Loucy (cell line): ENCODE measurements around the gene DAD1.

Experiments
- H2AFZ ChIP-seq: fragments of 200-600 bp; sonication (generic); 2 replicates; pipeline ENCODE4 v1.6.0; 2016; ENCODE audit warnings: antibody characterized with exemption, mild to moderate bottlenecking, low read length, moderate library complexity
- H3F3A ChIP-seq: fragments of 200-600 bp; 2 replicates; pipeline ENCODE4 v1.6.0; 2016; ENCODE audit warnings: antibody characterized with exemption, low read depth, mild to moderate bottlenecking
- H3K27me3 ChIP-seq: fragments of 200-600 bp; sonication (generic); 2 replicates; pipeline ENCODE4 v1.6.1; 2014; ENCODE audit warnings: low read length, mild to moderate bottlenecking; ENCODE audit not compliant: insufficient read depth, poor library complexity, severe bottlenecking
- H3K36me3 ChIP-seq: fragments of 200-600 bp; sonication (generic); 2 replicates; pipeline ENCODE4 v1.6.1; 2016; ENCODE audit warnings: low read length; ENCODE audit not compliant: insufficient read depth
- H3K4me1 ChIP-seq: fragments of 200-600 bp; sonication (generic); 2 replicates; pipeline ENCODE4 v1.5.1; 2014; ENCODE audit warnings: low read length, mild to moderate bottlenecking; ENCODE audit not compliant: insufficient read depth, poor library complexity, severe bottlenecking
- H3K4me2 ChIP-seq: fragments of 200-600 bp; sonication (generic); 2 replicates; pipeline ENCODE4 v1.6.0; 2014; ENCODE audit warnings: antibody characterized with exemption, low read length, low read depth, mild to moderate bottlenecking; ENCODE audit not compliant: poor library complexity, severe bottlenecking
- H3K4me3 ChIP-seq: fragments of 200-600 bp; sonication (generic); 2 replicates; pipeline ENCODE4 v1.5.1; 2014; ENCODE audit warnings: low read length, mild to moderate bottlenecking, mixed read lengths; ENCODE audit not compliant: poor library complexity, severe bottlenecking
- H3K79me2 ChIP-seq: fragments of 200-600 bp; sonication (generic); 2 replicates; pipeline ENCODE4 v1.6.1; 2014; ENCODE audit warnings: low read length; ENCODE audit not compliant: insufficient read depth
- H3K9ac ChIP-seq: fragments of 200-600 bp; sonication (generic); 2 replicates; pipeline ENCODE4 v1.6.0; 2014; ENCODE audit warnings: mild to moderate bottlenecking, low read depth, low read length, moderate library complexity; ENCODE audit not compliant: poor library complexity, severe bottlenecking
- H3K9me2 ChIP-seq: fragments of 200-600 bp; sonication (generic); replicated peaks from 2 replicates; pipeline ENCODE4 v1.6.1; 2016; ENCODE audit warnings: low read depth, low read length, mixed read lengths
- H3K9me3 ChIP-seq: fragments of 200-600 bp; sonication (generic); 2 replicates; pipeline ENCODE4 v1.6.1; 2014; ENCODE audit warnings: mild to moderate bottlenecking, antibody characterized with exemption, low read length, low read depth; ENCODE audit not compliant: insufficient read depth
- H4K20me1 ChIP-seq: fragments of 200-600 bp; sonication (generic); 2 replicates; pipeline ENCODE4 v1.6.0; 2014; ENCODE audit warnings: antibody characterized with exemption, low read length, mild to moderate bottlenecking; ENCODE audit not compliant: insufficient read depth, poor library complexity, severe bottlenecking
- CTCF ChIP-seq: fragments of 200-600 bp; sonication (generic); conservative IDR thresholded peaks from 2 replicates; pipeline ENCODE4 v1.5.1; 2014; ENCODE audit warnings: mild to moderate bottlenecking, antibody characterized with exemption, low read length
- EZH2phosphoT487 ChIP-seq: fragments of 200-600 bp; IDR thresholded peaks from 2 replicates; pipeline ENCODE4 v1.6.1; 2018; ENCODE audit warnings: antibody characterized with exemption, mild to moderate bottlenecking, moderate library complexity, borderline replicate concordance

The DAD1 gene

DNA sequence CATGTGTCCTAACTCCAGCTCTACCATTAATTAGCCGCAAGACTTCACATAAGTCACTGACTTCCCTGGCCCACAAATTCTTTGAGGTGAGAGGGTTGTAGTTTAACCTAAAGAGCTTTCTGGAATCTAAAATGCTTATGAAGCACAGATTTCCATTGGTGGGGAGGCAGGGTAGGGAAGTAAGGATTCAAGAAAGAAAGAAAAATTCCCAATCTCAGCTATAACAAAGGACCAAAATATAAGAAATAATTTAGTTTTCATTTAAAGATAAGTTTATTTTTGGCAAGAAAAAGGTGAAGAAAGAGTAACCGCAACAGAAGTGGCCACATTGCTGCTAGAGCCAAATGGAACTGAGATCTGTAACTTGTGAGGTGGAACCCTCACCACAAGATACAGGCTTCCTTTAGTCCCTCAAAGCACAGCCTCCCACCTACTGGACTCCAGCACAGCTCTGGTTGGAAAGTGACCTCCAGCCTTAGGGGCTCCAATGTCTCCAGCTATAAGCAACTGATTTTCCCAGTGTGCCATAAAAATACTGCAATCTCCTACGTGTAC is 23.6 kb downstream of the DAD1 start:
- peaks cover 91% of the 10 kb centered on the region for H3K4me1 ChIP-seq
- H3K9me3 ChIP-seq, result no peaks in the 10 kb centered on the region
- peak overlapping the region; percentile 97 for H3K9ac ChIP-seq
- no peak for TF ChIP-seq EZH2phosphoT487
- TF ChIP-seq CTCF, result no peak
- peaks cover 14% of the 10 kb centered on the region for H3K36me3 ChIP-seq
- peaks cover 18% of the 10 kb centered on the region for H3F3A ChIP-seq
- no peaks in the 10 kb centered on the region for H4K20me1 ChIP-seq
- H3K27me3 ChIP-seq, result no peaks in the 10 kb centered on the region
- no peak overlapping the region for H2AFZ ChIP-seq
- no peaks in the 10 kb centered on the region for H3K9me2 ChIP-seq
- H3K4me2 ChIP-seq, result peak overlapping the region; percentile 56
- H3K4me3 ChIP-seq, result no peak overlapping the region
- H3K79me2 ChIP-seq, result peaks cover 68% of the 10 kb centered on the region

- peaks cover 93% of the 10 kb centered on the region for H3K4me1 ChIP-seq
- H3K79me2 ChIP-seq, result peaks cover 69% of the 10 kb centered on the region
- H3K9me3 ChIP-seq, result no peaks in the 10 kb centered on the region
- no peaks in the 10 kb centered on the region for H3K27me3 ChIP-seq
- no peak for TF ChIP-seq EZH2phosphoT487
- no peak for TF ChIP-seq CTCF
- H3F3A ChIP-seq, result peaks cover 18% of the 10 kb centered on the region
- H3K9ac ChIP-seq, result peak overlapping the region; percentile 97
- no peak overlapping the region for H3K4me2 ChIP-seq
- H3K4me3 ChIP-seq, result no peak overlapping the region
- H3K9me2 ChIP-seq, result no peaks in the 10 kb centered on the region
- H2AFZ ChIP-seq, result no peak overlapping the region
- H4K20me1 ChIP-seq, result no peaks in the 10 kb centered on the region
- peaks cover 14% of the 10 kb centered on the region; the same call in 1 of the 2 replicates for H3K36me3 ChIP-seq
Observed at GRCh38 chr14:22564463-22564862, 24.6 kb downstream of the DAD1 start.

GRCh38 chr14:22563987-22564386 is 25.0 kb downstream of the DAD1 start:
- Histone ChIP-seq H3K36me3 (peaks cover 14% of the 10 kb centered on the region; the same call in 1 of the 2 replicates), H4K20me1 (no peaks in the 10 kb centered on the region), H3K9me3 (no peaks in the 10 kb centered on the region), H3K4me2 (no peak overlapping the region), H3K79me2 (peaks cover 69% of the 10 kb centered on the region), H3F3A (peaks cover 18% of the 10 kb centered on the region), H3K9ac (peak overlapping the region; percentile 97), H3K9me2 (no peaks in the 10 kb centered on the region), H3K4me1 (peaks cover 93% of the 10 kb centered on the region), H2AFZ (no peak overlapping the region), H3K4me3 (no peak overlapping the region), H3K27me3 (no peaks in the 10 kb centered on the region)
- TF ChIP-seq EZH2phosphoT487 (no peak), CTCF (no peak)
